BE2C (cell line): ENCODE results near the gene ANGPTL8. TPM values are rescaled to one million over a fixed set of nuclear protein-coding genes. Genes with fewer than 3 reads are reported as not detected.

Experiments
- DNase-seq: peaks from one replicate; pipeline ENCODE4 v3.0.0-alpha.2; 2020
- H3K27me3 ChIP-seq: fragments of 250-450 bp; sonication (Bioruptor Pico); 2 replicates; pipeline ENCODE4 v1.5.1; 2020; ENCODE audit warnings: mild to moderate bottlenecking
- H3K36me3 ChIP-seq: fragments of 250-450 bp; sonication (Bioruptor Pico); 2 replicates; pipeline ENCODE4 v1.5.1; 2020; ENCODE audit warnings: mild to moderate bottlenecking
- H3K4me1 ChIP-seq: fragments of 250-450 bp; sonication (Bioruptor Pico); 2 replicates; pipeline ENCODE4 v1.5.1; 2020
- H3K4me3 ChIP-seq: 2 replicates; pipeline ENCODE4 v1.5.1; 2011; ENCODE audit warnings: low read depth, low read length
- H3K9me3 ChIP-seq: fragments of 250-450 bp; sonication (Bioruptor Pico); 2 replicates; pipeline ENCODE4 v1.5.1; 2020
- CTCF ChIP-seq: IDR thresholded peaks from 2 replicates; pipeline ENCODE4 v1.5.1; 2012; ENCODE audit warnings: mild to moderate bottlenecking, low read depth, low read length
- polyA plus RNA-seq: library from polyadenylated mRNA; unstranded; fragments of >200 nt; gene quantifications from one replicate; pipeline ENCODE4 v1.2.1, GENCODE V29; 2012; ENCODE audit warnings: low read depth, missing spikeins; ENCODE audit not compliant: insufficient read length, insufficient read depth

The ANGPTL8 gene
- not detected for polyA plus RNA-seq

- H3K4me3 ChIP-seq = no peak within 1 kb of the TSS
- no peak for TF ChIP-seq CTCF
- H3K27me3 ChIP-seq = no peaks in the 10 kb centered on the region
- H3K4me1 ChIP-seq = peaks cover 2% of the 10 kb centered on the region; the same call in 1 of the 2 replicates
- H3K36me3 ChIP-seq = no peaks in the 10 kb centered on the region
- no peaks in the 10 kb centered on the region for H3K9me3 ChIP-seq
- DNase-seq = no peak
These were observed at the start of gene ANGPTL8 for GRCh38 chr19:11239377-11240000. ANGPTL8 (plus strand) TSS chr19:11239619; CDS start chr19:11239638, 19 bp downstream.

- no peaks in the 10 kb centered on the region; the same call in 1 of the 2 replicates for H3K4me1 ChIP-seq
- no peak for DNase-seq
- peaks cover 6% of the 10 kb centered on the region for H3K36me3 ChIP-seq
These were observed 48.9 kb upstream of the ANGPTL8 start for GRCh38 chr19:11190501-11190900.

GRCh38 chr19:11191273-11191755 lies 48.1 kb upstream of the ANGPTL8 start:
- Histone ChIP-seq H3K4me1 (no peaks in the 10 kb centered on the region; the same call in 1 of the 2 replicates), H3K9me3 (no peaks in the 10 kb centered on the region), H3K4me3 (no peak overlapping the region), H3K27me3 (no peaks in the 10 kb centered on the region), H3K36me3 (peaks cover 6% of the 10 kb centered on the region)
- no peak for TF ChIP-seq CTCF
- DNase-seq = peak; percentile 42

More at GRCh38 chr19:11190501-11190900, 48.9 kb upstream of the ANGPTL8 start:
- no peak for TF ChIP-seq CTCF
- no peak overlapping the region for H3K4me3 ChIP-seq
- no peaks in the 10 kb centered on the region for H3K9me3 ChIP-seq
- H3K27me3 ChIP-seq = no peaks in the 10 kb centered on the region

GRCh38 chr19:11191934-11192333 lies 47.5 kb upstream of the ANGPTL8 start:
- H3K27me3 ChIP-seq = no peaks in the 10 kb centered on the region
- no peaks in the 10 kb centered on the region for H3K9me3 ChIP-seq
- no peak overlapping the region for H3K4me3 ChIP-seq
- no peak for DNase-seq
- peaks cover 6% of the 10 kb centered on the region for H3K36me3 ChIP-seq
- no peak for TF ChIP-seq CTCF
- H3K4me1 ChIP-seq = no peaks in the 10 kb centered on the region; the same call in 1 of the 2 replicates

GRCh38 chr19:11192957-11193939 lies 46.2 kb upstream of the ANGPTL8 start:
- Histone ChIP-seq H3K36me3 (peaks cover 6% of the 10 kb centered on the region), H3K4me1 (no peaks in the 10 kb centered on the region; the same call in 1 of the 2 replicates), H3K27me3 (no peaks in the 10 kb centered on the region), H3K9me3 (no peaks in the 10 kb centered on the region), H3K4me3 (no peak overlapping the region)
- no peak for DNase-seq
- TF ChIP-seq CTCF = no peak
